Middle frontal gyrus (tissue), 1 donor: ENCODE data around the gene DRG1.
"Not testable (repeated sequence)": the region's sequence is repeated elsewhere in the genome, so short reads cannot be mapped to it uniquely, and the experiment has no call there.

Experiments used
- DNase-seq: peaks from one replicate; pipeline ENCODE4 v3.0.0-alpha.2; 2015; ENCODE audit warnings: low spot score; ENCODE audit errors: extremely low spot score

The DRG1 gene

GRCh38 chr22:31442768-31443489, 43.5 kb downstream of the DRG1 start:
- DNase-seq: no peak

- no peak for DNase-seq
These were observed 44.1 kb downstream of the DRG1 start for GRCh38 chr22:31443516-31443915.

- no peak for DNase-seq
These were observed 46.2 kb downstream of the DRG1 start for GRCh38 chr22:31445642-31446041.

GRCh38 chr22:31446208-31446607, 46.8 kb downstream of the DRG1 start:
- DNase-seq: no peak

GRCh38 chr22:31446767-31447166, 47.4 kb downstream of the DRG1 start:
- no peak for DNase-seq

GRCh38 chr22:31447337-31447736, 47.9 kb downstream of the DRG1 start:
- DNase-seq: no peak

- DNase-seq: no peak
These were observed 49.0 kb downstream of the DRG1 start for GRCh38 chr22:31448382-31448781.

- no peak for DNase-seq
These were observed 50.1 kb downstream of the DRG1 start for GRCh38 chr22:31449506-31449905.

GRCh38 chr22:31451709-31452571, 52.5 kb downstream of the DRG1 start:
- no peak for DNase-seq

- no peak for DNase-seq
These were observed 62.3 kb downstream of the DRG1 start for GRCh38 chr22:31461699-31462098.

- DNase-seq: no peak
These were observed 65.9 kb downstream of the DRG1 start for GRCh38 chr22:31465307-31465706.

- DNase-seq: no peak
These were observed 75.3 kb downstream of the DRG1 start for GRCh38 chr22:31474743-31475142.

GRCh38 chr22:31475800-31476199, 76.4 kb downstream of the DRG1 start:
- DNase-seq: no peak

GRCh38 chr22:31477329-31477728, 77.9 kb downstream of the DRG1 start:
- DNase-seq: no peak

GRCh38 chr22:31481129-31481528, 81.7 kb downstream of the DRG1 start:
- no peak for DNase-seq

GRCh38 chr22:31482470-31482869, 83.1 kb downstream of the DRG1 start:
- not testable (repeated sequence) for DNase-seq
